GM13977 (cell line): ENCODE measurements around the gene TAF4B.
A peak's percentile ranks its signal among the peaks of the same experiment; 100 is the strongest.

Source experiments
- DNase-seq: peaks from one replicate; pipeline ENCODE4 v3.0.0; 2012; ENCODE audit warnings: low spot score
- in situ Hi-C: fragments of 300-500 bp; cut with MboI; formaldehyde crosslinking; loops from one replicate; pipeline ENCODE4 v1.12.0; 2022; ENCODE audit warnings: low sequenced_read_pairs, low pct_unique_long_range_greater_than_20kb, mixed read lengths, inconsistent platforms; ENCODE audit not compliant: unreplicated experiment
- TF ChIP-seq, protein P1 (sequence below): IDR thresholded peaks from 2 replicates; pipeline ENCODE4 v1.5.1; 2012; ENCODE audit warnings: mild to moderate bottlenecking, control low read depth; ENCODE audit not compliant: insufficient read depth; ENCODE audit errors: extremely low read depth, missing control alignments

The TAF4B gene

DNA sequence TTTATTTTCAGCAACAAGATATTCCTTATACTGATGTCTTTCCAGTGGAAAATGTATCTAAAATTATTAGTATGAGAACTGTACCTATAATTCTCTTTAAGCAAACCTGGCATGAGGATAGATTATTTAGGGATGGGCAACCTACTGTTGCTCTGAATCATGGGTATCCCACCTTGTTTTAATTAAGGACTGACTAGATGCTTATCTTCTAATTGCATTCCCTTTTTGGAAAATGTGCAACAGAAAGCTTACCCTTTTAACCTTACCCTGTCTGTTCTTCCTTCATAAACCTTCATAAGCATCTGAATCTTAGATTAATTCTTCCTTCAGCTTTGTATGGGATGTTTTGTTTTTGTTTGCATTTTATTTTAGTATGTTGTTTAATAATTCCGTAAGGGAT, 110.3 kb downstream of the TAF4B start:
- in situ Hi-C loops: no loop called here
- no peak for DNase-seq
- TF ChIP-seq, protein P1, sequence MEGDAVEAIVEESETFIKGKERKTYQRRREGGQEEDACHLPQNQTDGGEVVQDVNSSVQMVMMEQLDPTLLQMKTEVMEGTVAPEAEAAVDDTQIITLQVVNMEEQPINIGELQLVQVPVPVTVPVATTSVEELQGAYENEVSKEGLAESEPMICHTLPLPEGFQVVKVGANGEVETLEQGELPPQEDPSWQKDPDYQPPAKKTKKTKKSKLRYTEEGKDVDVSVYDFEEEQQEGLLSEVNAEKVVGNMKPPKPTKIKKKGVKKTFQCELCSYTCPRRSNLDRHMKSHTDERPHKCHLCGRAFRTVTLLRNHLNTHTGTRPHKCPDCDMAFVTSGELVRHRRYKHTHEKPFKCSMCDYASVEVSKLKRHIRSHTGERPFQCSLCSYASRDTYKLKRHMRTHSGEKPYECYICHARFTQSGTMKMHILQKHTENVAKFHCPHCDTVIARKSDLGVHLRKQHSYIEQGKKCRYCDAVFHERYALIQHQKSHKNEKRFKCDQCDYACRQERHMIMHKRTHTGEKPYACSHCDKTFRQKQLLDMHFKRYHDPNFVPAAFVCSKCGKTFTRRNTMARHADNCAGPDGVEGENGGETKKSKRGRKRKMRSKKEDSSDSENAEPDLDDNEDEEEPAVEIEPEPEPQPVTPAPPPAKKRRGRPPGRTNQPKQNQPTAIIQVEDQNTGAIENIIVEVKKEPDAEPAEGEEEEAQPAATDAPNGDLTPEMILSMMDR: no peak

DNA sequence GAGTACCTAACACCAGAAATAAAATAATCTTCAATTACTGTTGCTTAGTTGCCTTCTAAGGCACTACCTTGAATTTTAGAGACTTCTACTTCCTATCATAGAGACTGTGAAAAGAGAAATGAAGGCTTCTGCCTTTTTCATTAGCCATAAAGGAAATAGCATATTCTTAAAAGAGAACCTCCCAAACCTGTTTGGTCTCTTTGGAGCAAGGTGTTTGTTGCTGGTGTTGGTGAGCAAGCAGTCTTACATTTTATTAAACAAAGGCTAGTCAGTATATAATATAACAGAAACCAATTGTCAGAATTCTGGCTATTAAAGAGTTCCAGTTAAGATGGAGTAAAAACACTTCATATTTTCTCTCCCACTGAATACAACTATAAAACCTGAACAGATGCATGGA, 116.4 kb downstream of the TAF4B start:
- in situ Hi-C loops: no loop called here
- TF ChIP-seq, protein P1: no peak
- no peak for DNase-seq

DNA sequence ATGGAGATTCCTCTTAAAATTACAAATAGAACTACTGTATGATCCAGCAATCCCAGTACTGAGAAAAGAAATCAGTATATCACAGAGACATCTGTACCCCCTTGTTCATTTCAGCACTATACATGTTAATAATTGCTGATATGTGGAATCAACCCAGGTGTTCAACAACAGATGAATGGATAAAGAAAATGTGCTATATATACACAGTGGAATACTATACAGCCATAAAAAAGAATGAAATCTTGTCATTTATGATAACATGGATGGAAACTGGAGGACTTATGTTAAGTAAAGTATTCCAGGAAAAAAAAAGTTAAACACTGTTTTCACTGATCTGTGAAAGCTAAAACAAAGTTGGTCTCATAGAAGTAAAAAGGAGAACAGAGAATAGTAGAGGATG, 124.7 kb downstream of the TAF4B start:
- in situ Hi-C loops: no loop called here
- TF ChIP-seq, protein P1: no peak
- DNase-seq: no peak

DNA sequence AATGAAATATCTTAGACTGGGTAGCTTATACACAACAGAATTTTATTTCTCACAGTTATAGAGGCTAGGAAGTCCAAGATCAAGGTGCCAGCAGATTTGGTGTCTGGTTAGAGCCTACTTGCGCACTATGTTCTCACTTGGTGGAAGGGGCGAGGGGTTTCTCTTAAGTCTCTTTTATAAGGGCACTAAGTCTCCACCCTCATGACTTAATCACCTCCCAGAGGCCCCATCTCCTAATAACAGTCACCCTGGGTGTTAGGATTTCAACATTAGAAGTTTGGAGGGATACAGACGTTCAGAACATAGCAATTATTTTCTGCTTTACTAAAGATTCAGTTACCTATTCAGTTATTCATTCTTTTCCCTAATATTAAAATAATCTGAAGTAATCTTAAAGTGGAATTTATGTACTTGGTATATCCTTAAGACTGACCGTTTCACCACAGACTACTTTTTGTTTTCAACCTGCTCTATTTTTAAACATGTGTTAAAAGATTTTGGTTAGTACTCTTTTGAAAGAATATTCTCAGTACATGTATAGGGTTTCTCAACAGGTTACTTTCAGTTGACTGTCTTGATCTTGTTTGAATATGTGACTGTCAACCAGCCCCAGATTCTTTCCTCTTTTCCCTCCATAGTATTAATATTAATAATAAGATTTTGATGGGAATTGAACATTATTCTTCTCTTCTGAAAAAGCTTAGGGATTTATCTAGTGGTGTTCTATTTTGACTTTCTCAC, 130.0 kb downstream of the TAF4B start:
- TF ChIP-seq, protein P1: no peak
- in situ Hi-C loops: no loop called here
- peak; percentile 16 for DNase-seq

DNA sequence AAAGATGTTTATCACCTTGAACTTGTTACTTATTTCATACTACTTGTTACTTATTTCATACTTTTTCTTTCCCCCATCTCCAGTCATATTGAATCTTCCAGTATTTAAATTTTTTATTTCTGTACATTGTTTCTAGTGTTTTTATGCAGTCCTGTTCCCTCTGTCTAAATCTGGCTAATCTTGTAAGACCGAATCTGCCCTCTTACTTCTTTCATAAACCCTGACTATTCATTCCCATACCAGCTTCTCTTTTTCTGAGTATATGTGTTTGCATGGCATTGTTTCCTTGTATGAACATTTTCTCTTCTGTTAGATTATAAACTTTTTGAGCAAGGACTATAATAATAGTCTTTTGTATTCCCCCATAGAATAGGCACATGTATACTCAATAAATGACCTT, 131.7 kb downstream of the TAF4B start:
- in situ Hi-C loops: no loop called here
- DNase-seq: no peak

DNA sequence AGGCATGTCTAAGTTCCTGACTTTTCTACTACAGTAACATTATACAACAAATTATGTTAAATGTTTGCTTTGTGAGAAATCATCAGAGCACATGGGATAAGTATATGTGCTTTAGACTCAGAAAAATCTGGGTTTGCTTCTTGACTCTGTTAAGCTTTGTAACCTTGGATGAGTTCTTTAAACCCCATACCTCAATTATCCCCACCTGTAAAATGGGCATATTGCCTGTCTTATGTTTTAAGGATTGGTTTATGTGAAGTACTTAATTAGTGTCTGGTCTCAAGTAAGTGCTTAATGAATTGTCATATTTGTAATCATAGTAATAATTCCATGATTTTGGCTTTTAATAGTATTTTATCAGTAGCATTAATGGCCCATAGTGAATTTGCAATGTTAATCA, 135.8 kb downstream of the TAF4B start:
- TF ChIP-seq, protein P1: no peak
- DNase-seq: no peak
- in situ Hi-C loops: no loop called here

More for the DNA sequence above, 131.7 kb downstream of the TAF4B start:
- TF ChIP-seq, protein P1: no peak
